ENCODE results near the gene GTF3C2. TPM values are rescaled to one million over a fixed set of nuclear protein-coding genes. Genes with fewer than 3 reads are reported as not detected.

GTF3C2 gene
- total and polyA plus RNA-seq, 9 of the 15 experiments (the other 6 are each of a cell fraction or from before 2014, with no cell fraction given) = 35.5 to 96.8 (median 53.0) TPM

- TF ChIP-seq SMARCC2 (IDR thresholded peaks at IDR 0.05; ENCODE audit: low read depth) (peak; percentile 81), ETV1 (tag; conservative IDR thresholded peaks at IDR 0.05; ENCODE audit: low read depth) (no peak), ZNF212 (CRISPR knock-in tag; IDR thresholded peaks at IDR 0.05) (no peak), STAT6 (CRISPR knock-in tag; IDR thresholded peaks at IDR 0.05) (0 out of 2 replicates have a peak, but pooled peaks have one; percentile 60), TCF3 (CRISPR knock-in tag; IDR thresholded peaks at IDR 0.05) (0 out of 2 replicates have a peak, but pooled peaks have one; percentile 7), MTA1 (IDR thresholded peaks at IDR 0.05; ENCODE audit: borderline replicate concordance) (peak; percentile 48; the same call in 1 of the 2 replicates), DDX20 (tag; IDR thresholded peaks at IDR 0.05; ENCODE audit: low read depth) (no peak), REST (IDR thresholded peaks at IDR 0.05; ENCODE audit: borderline replicate concordance) (peak; percentile 58; the same call in 1 of the 2 replicates), REST (CRISPR knock-in tag; IDR thresholded peaks at IDR 0.05; ENCODE audit: low read depth) (no peak), ZNF444 (CRISPR knock-in tag; IDR thresholded peaks at IDR 0.05) (no peak), ZNF436 (CRISPR knock-in tag; IDR thresholded peaks at IDR 0.05) (no peak), NBN (IDR thresholded peaks at IDR 0.05; ENCODE audit: low read depth) (0 out of 2 replicates have a peak, but pooled peaks have one; percentile 33), RHOXF2B (CRISPR knock-in tag; conservative IDR thresholded peaks at IDR 0.05) (no peak)
- TF ChIP-seq, protein P1, sequence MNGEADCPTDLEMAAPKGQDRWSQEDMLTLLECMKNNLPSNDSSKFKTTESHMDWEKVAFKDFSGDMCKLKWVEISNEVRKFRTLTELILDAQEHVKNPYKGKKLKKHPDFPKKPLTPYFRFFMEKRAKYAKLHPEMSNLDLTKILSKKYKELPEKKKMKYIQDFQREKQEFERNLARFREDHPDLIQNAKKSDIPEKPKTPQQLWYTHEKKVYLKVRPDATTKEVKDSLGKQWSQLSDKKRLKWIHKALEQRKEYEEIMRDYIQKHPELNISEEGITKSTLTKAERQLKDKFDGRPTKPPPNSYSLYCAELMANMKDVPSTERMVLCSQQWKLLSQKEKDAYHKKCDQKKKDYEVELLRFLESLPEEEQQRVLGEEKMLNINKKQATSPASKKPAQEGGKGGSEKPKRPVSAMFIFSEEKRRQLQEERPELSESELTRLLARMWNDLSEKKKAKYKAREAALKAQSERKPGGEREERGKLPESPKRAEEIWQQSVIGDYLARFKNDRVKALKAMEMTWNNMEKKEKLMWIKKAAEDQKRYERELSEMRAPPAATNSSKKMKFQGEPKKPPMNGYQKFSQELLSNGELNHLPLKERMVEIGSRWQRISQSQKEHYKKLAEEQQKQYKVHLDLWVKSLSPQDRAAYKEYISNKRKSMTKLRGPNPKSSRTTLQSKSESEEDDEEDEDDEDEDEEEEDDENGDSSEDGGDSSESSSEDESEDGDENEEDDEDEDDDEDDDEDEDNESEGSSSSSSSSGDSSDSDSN (IDR thresholded peaks at IDR 0.05; ENCODE audit: borderline replicate concordance in 1 of 2, low read depth in 2 of 2, low read length in 2 of 2) = peak in 1 of 2 experiments; percentile 22; a peak in 1 of 4 replicates
- TF ChIP-seq, protein P2, sequence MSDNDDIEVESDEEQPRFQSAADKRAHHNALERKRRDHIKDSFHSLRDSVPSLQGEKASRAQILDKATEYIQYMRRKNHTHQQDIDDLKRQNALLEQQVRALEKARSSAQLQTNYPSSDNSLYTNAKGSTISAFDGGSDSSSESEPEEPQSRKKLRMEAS (CRISPR knock-in tag; IDR thresholded peaks at IDR 0.05) = peak; percentile 64
Measured at GRCh38 chr2:27320958-27321543, 35.5 kb downstream of the GTF3C2 start (continued).
